GM12892 (cell line): Measurements from ENCODE around the gene FAM222A.

Experiments used
- POLR2AphosphoS5 ChIP-seq: IDR thresholded peaks from 2 replicates; pipeline ENCODE4 v1.6.1; 2011; ENCODE audit warnings: low read depth, low read length, control low read depth
- TAF1 ChIP-seq: IDR thresholded peaks from 2 replicates; pipeline ENCODE4 v1.6.1; 2011; ENCODE audit warnings: low read depth, mild to moderate bottlenecking, control low read depth, low read length, borderline replicate concordance

DNA sequence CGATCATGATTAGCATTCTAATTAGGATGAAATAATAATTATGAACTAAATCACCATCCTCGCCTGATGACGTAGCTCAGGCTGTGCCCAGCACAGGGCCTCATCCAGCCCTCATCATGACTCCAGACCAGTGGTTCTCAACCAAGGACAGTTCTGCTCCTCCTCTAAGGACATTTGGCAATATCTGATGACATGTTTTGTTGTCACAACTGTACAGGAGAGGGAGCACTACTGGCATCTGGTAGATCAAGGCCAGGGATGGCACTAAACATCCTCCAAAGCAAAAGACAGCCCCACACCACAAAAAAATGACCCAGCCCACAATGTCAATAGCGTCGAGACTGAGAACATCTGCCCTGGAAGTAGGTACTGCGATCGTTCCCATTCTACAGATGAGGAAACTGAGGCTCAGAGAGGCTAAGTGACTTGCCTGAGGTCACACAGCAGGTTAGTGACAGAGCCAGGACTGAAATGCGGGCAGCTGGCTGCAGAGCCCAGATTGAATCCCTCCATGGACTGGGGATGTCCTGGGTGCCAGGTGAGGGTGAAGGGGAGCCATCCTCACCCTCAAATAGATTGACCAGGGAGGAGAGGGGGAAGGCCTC is 104.1 kb downstream of the FAM222A start:
- TF ChIP-seq POLR2AphosphoS5: no peak
- TF ChIP-seq TAF1: no peak
